HepG2 (cell line): ENCODE results near the gene KREMEN1.

Experiments used
- GABPA ChIP-seq, 2 experiments: IDR thresholded peaks; 2 replicates each; pipeline ENCODE4 v1.6.1; 2011 to 2016; ENCODE audit warnings: low read depth in 2 of 2, low read length in 1 of 2, missing biosample characterization in 1 of 2, missing genetic modification characterization in 1 of 2
- GPN1 ChIP-seq: sonication (generic); formaldehyde crosslinking; IDR thresholded peaks from 2 replicates; pipeline ENCODE4 v1.5.1; 2020; ENCODE audit warnings: missing genetic modification reagents, borderline replicate concordance
- GTF2F1 ChIP-seq: fragments of 150-350 bp; IDR thresholded peaks from 2 replicates; pipeline ENCODE4 v1.6.1; 2014; ENCODE audit warnings: low read length
- MAZ ChIP-seq, 2 experiments: sonication (generic) in 1 of 2; formaldehyde crosslinking in 1 of 2; IDR thresholded peaks; 2 replicates each; pipeline versions ENCODE4 v1.5.0 to v1.6.1; 2012 to 2020; ENCODE audit warnings: low read depth in 2 of 2, mild to moderate bottlenecking in 2 of 2, borderline replicate concordance in 1 of 2, improper control_type of control experiment in 1 of 2, low read length in 1 of 2, missing genetic modification reagents in 1 of 2, moderate library complexity in 1 of 2
- POLR2A ChIP-seq, 2 experiments: IDR thresholded peaks; 2 replicates each; pipeline ENCODE4 v1.6.1; 2011; ENCODE audit warnings: low read depth in 2 of 2, low read length in 2 of 2, mild to moderate bottlenecking in 1 of 2, moderate library complexity in 1 of 2; ENCODE audit not compliant: insufficient read depth in 1 of 2
- RAD51 ChIP-seq: fragments of 450-650 bp; IDR thresholded peaks from 2 replicates; pipeline ENCODE4 v1.6.1; 2016; ENCODE audit warnings: borderline replicate concordance
- RFX5 ChIP-seq: IDR thresholded peaks from 2 replicates; pipeline ENCODE4 v1.6.1; 2011; ENCODE audit warnings: low read depth, low read length, improper control_type of control experiment
- ZHX1 ChIP-seq: sonication (generic); formaldehyde crosslinking; IDR thresholded peaks from 2 replicates; pipeline ENCODE4 v1.8.1; 2022; ENCODE audit warnings: low read depth, mild to moderate bottlenecking, missing genetic modification reagents
- ZMYM3 ChIP-seq: sonication (generic); formaldehyde crosslinking; IDR thresholded peaks from 2 replicates; pipeline ENCODE4 v1.5.1; 2020; ENCODE audit warnings: mild to moderate bottlenecking, missing genetic modification reagents
- ZNF318 ChIP-seq: sonication (generic); formaldehyde crosslinking; IDR thresholded peaks from 2 replicates; pipeline ENCODE4 v1.4.0; 2020; ENCODE audit warnings: mild to moderate bottlenecking, missing genetic modification reagents
- TF ChIP-seq, protein P1 (sequence below): sonication (generic); formaldehyde crosslinking; IDR thresholded peaks from 2 replicates; pipeline ENCODE4 v1.5.0; 2020; ENCODE audit warnings: mild to moderate bottlenecking, missing genetic modification reagents, moderate library complexity
- TF ChIP-seq, protein P2 (sequence below): sonication (generic); formaldehyde crosslinking; IDR thresholded peaks from 2 replicates; pipeline ENCODE4 v1.5.0; 2020; ENCODE audit warnings: missing genetic modification reagents, mild to moderate bottlenecking, borderline replicate concordance

DNA sequence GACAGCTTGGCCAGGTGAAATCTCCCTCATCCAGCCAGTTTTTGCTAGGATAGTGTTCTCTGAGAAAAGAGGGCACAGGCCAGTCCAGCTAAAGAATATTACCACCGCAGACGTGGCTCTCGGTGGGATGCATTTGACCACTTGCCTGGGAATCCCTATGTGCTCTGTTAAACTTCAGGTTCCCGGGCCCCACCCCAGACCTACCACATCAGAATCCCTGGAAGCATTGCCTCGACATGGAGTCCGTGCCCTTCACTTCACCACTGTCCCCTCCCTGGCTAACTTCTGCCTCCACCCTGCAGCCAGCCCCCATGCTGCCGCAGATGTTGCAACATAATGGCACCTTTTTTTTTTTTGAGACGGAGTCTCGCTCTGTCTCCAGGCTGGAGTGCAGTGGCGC is 76.0 kb downstream of the KREMEN1 start:
- no peak for TF ChIP-seq POLR2A (IDR thresholded peaks at IDR 0.05; ENCODE audit: insufficient read depth in 1 of 2, low read depth in 2 of 2, low read length in 2 of 2)
- no peak for TF ChIP-seq ZHX1 (CRISPR knock-in tag)
- TF ChIP-seq ZNF318, result no peak
- TF ChIP-seq MAZ (IDR thresholded peaks at IDR 0.05; ENCODE audit: borderline replicate concordance, low read depth, low read length), result no peak
- no peak for TF ChIP-seq MAZ (CRISPR knock-in tag; IDR thresholded peaks at IDR 0.05; ENCODE audit: low read depth)
- TF ChIP-seq RFX5, result no peak
- no peak for TF ChIP-seq GPN1 (CRISPR knock-in tag)
- TF ChIP-seq, protein P1, sequence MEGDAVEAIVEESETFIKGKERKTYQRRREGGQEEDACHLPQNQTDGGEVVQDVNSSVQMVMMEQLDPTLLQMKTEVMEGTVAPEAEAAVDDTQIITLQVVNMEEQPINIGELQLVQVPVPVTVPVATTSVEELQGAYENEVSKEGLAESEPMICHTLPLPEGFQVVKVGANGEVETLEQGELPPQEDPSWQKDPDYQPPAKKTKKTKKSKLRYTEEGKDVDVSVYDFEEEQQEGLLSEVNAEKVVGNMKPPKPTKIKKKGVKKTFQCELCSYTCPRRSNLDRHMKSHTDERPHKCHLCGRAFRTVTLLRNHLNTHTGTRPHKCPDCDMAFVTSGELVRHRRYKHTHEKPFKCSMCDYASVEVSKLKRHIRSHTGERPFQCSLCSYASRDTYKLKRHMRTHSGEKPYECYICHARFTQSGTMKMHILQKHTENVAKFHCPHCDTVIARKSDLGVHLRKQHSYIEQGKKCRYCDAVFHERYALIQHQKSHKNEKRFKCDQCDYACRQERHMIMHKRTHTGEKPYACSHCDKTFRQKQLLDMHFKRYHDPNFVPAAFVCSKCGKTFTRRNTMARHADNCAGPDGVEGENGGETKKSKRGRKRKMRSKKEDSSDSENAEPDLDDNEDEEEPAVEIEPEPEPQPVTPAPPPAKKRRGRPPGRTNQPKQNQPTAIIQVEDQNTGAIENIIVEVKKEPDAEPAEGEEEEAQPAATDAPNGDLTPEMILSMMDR (CRISPR knock-in tag), result no peak
- TF ChIP-seq, protein P2, sequence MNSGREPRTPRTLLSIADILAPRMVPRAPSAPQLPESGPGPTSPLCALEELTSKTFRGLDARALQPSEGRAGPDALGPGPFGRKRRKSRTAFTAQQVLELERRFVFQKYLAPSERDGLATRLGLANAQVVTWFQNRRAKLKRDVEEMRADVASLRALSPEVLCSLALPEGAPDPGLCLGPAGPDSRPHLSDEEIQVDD, result no peak
- TF ChIP-seq GTF2F1, result no peak
- TF ChIP-seq GABPA (IDR thresholded peaks at IDR 0.05; ENCODE audit: low read depth, low read length), result no peak
- no peak for TF ChIP-seq GABPA (CRISPR knock-in tag; IDR thresholded peaks at IDR 0.05; ENCODE audit: low read depth)
- no peak for TF ChIP-seq RAD51
- no peak for TF ChIP-seq ZMYM3 (CRISPR knock-in tag)
